ENCODE data around the gene PHETA1. TPM values are rescaled to one million over a fixed set of nuclear protein-coding genes. Genes with fewer than 3 reads are reported as not detected.

PHETA1 gene
- polyA plus RNA-seq, 1 of the 3 experiments (the other 2 are of a cell fraction), result 7.3 TPM

GRCh38 chr12:111412007-111412829 is 43.3 kb upstream of the PHETA1 start:
- peaks cover 100% of the 10 kb centered on the region for H3K79me2 ChIP-seq (ENCODE audit: insufficient read depth)
- peak overlapping the region; percentile 19 to 87; a peak in 3 of 4 replicates for H3K27ac ChIP-seq (ENCODE audit: low read depth in 2 of 2, low read length in 1 of 2)
- peaks cover 36% of the 10 kb centered on the region for H4K20me1 ChIP-seq (ENCODE audit: insufficient read depth)
- 70% methylated on average over 11 of the region's 15 CpGs for whole genome bisulfite sequencing (ENCODE audit: low lambda C conversion rate)
- TF ChIP-seq CTCF (IDR thresholded peaks at IDR 0.05) (no peak), USF1 (IDR thresholded peaks at IDR 0.05; ENCODE audit: borderline replicate concordance, low read depth) (no peak), JUND (IDR thresholded peaks at IDR 0.05) (no peak), SIN3A (IDR thresholded peaks at IDR 0.05; ENCODE audit: borderline replicate concordance, low read depth, low read length) (no peak), POLR2AphosphoS5 (IDR thresholded peaks at IDR 0.05; ENCODE audit: low read depth, low read length) (no peak), RFX5 (IDR thresholded peaks at IDR 0.05; ENCODE audit: low read length) (no peak), YY1 (IDR thresholded peaks at IDR 0.05; ENCODE audit: low read depth) (no peak), SMC3 (IDR thresholded peaks at IDR 0.05; ENCODE audit: low read depth, low read length) (no peak), FOXJ3 (CRISPR knock-in tag; IDR thresholded peaks at IDR 0.05) (no peak), GABPA (IDR thresholded peaks at IDR 0.05; ENCODE audit: low read depth) (no peak), IRF3 (IDR thresholded peaks at IDR 0.05; ENCODE audit: low read depth, low read length) (no peak), RCOR1 (IDR thresholded peaks at IDR 0.05; ENCODE audit: low read length) (no peak), NFIC (IDR thresholded peaks at IDR 0.05; ENCODE audit: borderline replicate concordance) (no peak), MEF2A (IDR thresholded peaks at IDR 0.05; ENCODE audit: borderline replicate concordance, low read depth) (no peak)
- peaks cover 0 to 13% of the 10 kb centered on the region in 2 experiments for H3K36me3 ChIP-seq (replicated peaks in 1 of 2; ENCODE audit: control insufficient read depth in 1 of 2, insufficient read depth in 2 of 2, low read length in 1 of 2)
- DNase-seq, result peak; percentile 41
- H3K27me3 ChIP-seq (ENCODE audit: insufficient read depth), result no peaks in the 10 kb centered on the region
- H3K9me2 ChIP-seq, result no peaks in the 10 kb centered on the region
- H2AFZ ChIP-seq (ENCODE audit: low read depth), result no peak overlapping the region
- H3K9me3 ChIP-seq, result no peaks in the 10 kb centered on the region
- H3K4me3 ChIP-seq (ENCODE audit: low read depth in 2 of 2, low read length in 1 of 2), result no peak overlapping the region
- ChIA-PET CTCF (interaction anchor here (0.5 to 8.8 kb wide), 10 partner anchors 13 to 262 kb away, joined by 3 to 98 read pairs (median 3); no protein-coding TSS in a partner anchor), POLR2A (interaction anchor here (1.2 kb wide), 1 partner anchor 16 kb away, joined by 3 read pairs; no protein-coding TSS in a partner anchor)
- H3K4me2 ChIP-seq, result peak overlapping the region; percentile 99
- no peak overlapping the region for H3K9ac ChIP-seq
- H3K4me1 ChIP-seq (ENCODE audit: control insufficient read depth in 1 of 2, insufficient read depth in 2 of 2, low read depth in 1 of 2, low read length in 1 of 2), result peaks cover 49 to 71% of the 10 kb centered on the region in 2 experiments; a peak in 3 of 4 replicates
- peaks cover 51% of the 10 kb centered on the region for H3F3A ChIP-seq (replicated peaks; ENCODE audit: insufficient read depth)
